Keratinocyte (primary cell): ENCODE measurements around the gene WDR12.

Experiments
- EZH2 ChIP-seq: IDR thresholded peaks from one replicate; pipeline ENCODE4 v1.6.1; 2012; ENCODE audit warnings: inconsistent platforms, mild to moderate bottlenecking, low read length, moderate library complexity
- TF ChIP-seq, protein P1 (sequence below), 3 experiments: IDR thresholded peaks in 1 of 3; conservative IDR thresholded peaks in 1 of 3; optimal IDR thresholded peaks in 1 of 3; 2 replicates in 2 of 3; 3 replicates in 1 of 3; pipeline versions ENCODE3 to v1.5.1; 2011; ENCODE audit warnings: low read length in 3 of 3, mild to moderate bottlenecking in 3 of 3, moderate library complexity in 2 of 3, control low read depth in 1 of 3, inconsistent platforms in 1 of 3; ENCODE audit not compliant: insufficient read depth in 2 of 3; ENCODE audit errors: extremely low read depth in 1 of 3

- TF ChIP-seq EZH2, result no peak
- TF ChIP-seq, protein P1, sequence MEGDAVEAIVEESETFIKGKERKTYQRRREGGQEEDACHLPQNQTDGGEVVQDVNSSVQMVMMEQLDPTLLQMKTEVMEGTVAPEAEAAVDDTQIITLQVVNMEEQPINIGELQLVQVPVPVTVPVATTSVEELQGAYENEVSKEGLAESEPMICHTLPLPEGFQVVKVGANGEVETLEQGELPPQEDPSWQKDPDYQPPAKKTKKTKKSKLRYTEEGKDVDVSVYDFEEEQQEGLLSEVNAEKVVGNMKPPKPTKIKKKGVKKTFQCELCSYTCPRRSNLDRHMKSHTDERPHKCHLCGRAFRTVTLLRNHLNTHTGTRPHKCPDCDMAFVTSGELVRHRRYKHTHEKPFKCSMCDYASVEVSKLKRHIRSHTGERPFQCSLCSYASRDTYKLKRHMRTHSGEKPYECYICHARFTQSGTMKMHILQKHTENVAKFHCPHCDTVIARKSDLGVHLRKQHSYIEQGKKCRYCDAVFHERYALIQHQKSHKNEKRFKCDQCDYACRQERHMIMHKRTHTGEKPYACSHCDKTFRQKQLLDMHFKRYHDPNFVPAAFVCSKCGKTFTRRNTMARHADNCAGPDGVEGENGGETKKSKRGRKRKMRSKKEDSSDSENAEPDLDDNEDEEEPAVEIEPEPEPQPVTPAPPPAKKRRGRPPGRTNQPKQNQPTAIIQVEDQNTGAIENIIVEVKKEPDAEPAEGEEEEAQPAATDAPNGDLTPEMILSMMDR (optimal IDR thresholded peaks at IDR 0.05 in 1 of 3, IDR thresholded peaks at IDR 0.05 in 1 of 3, conservative IDR thresholded peaks at IDR 0.05 in 1 of 3; ENCODE audit: extremely low read depth in 1 of 3, insufficient read depth in 2 of 3, low read length in 3 of 3), result no peak
Measured at GRCh38 chr2:202941771-202942170, 30.3 kb upstream of the WDR12 start.
